ENCODE results near the gene BEST1.
A peak's percentile ranks its signal among the peaks of the same experiment; 100 is the strongest.

Gene BEST1

DNA sequence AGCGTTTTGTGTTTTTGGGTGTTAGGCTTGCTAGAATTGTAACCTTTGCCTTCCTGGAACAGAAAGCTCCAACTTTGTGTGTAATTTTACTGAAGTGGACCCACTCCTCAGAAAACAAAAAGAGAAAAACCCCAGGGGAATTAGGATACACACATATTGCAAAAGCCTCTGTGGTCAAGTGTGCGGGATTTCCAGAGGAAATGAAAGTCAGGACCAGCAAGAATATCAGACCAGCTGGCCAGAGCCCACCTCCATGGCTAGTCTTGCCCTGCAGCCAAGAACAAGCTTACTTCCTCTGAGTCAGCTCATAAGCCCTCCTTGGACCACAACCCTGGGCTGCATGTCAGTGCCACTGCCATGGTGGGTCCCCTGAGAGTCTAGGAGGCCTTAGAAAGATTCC is 54.3 kb downstream of the BEST1 start:
- no peak overlapping the region for H3K4me3 ChIP-seq (ENCODE audit: low read depth, low read length)
- peak; percentile 91 for DNase-seq (ENCODE audit: low read depth)
- TF ChIP-seq, protein P1, sequence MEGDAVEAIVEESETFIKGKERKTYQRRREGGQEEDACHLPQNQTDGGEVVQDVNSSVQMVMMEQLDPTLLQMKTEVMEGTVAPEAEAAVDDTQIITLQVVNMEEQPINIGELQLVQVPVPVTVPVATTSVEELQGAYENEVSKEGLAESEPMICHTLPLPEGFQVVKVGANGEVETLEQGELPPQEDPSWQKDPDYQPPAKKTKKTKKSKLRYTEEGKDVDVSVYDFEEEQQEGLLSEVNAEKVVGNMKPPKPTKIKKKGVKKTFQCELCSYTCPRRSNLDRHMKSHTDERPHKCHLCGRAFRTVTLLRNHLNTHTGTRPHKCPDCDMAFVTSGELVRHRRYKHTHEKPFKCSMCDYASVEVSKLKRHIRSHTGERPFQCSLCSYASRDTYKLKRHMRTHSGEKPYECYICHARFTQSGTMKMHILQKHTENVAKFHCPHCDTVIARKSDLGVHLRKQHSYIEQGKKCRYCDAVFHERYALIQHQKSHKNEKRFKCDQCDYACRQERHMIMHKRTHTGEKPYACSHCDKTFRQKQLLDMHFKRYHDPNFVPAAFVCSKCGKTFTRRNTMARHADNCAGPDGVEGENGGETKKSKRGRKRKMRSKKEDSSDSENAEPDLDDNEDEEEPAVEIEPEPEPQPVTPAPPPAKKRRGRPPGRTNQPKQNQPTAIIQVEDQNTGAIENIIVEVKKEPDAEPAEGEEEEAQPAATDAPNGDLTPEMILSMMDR (IDR thresholded peaks at IDR 0.05; ENCODE audit: insufficient read depth, low read depth, low read length, missing control alignments), result no peak

GRCh38 chr11:62008193-62008592 is 58.0 kb downstream of the BEST1 start:
- TF ChIP-seq, protein P1 (IDR thresholded peaks at IDR 0.05; ENCODE audit: insufficient read depth, low read depth, low read length, missing control alignments), result no peak
- peak; percentile 46 for DNase-seq (ENCODE audit: low read depth)
- no peak overlapping the region for H3K4me3 ChIP-seq (ENCODE audit: low read depth, low read length)

DNA sequence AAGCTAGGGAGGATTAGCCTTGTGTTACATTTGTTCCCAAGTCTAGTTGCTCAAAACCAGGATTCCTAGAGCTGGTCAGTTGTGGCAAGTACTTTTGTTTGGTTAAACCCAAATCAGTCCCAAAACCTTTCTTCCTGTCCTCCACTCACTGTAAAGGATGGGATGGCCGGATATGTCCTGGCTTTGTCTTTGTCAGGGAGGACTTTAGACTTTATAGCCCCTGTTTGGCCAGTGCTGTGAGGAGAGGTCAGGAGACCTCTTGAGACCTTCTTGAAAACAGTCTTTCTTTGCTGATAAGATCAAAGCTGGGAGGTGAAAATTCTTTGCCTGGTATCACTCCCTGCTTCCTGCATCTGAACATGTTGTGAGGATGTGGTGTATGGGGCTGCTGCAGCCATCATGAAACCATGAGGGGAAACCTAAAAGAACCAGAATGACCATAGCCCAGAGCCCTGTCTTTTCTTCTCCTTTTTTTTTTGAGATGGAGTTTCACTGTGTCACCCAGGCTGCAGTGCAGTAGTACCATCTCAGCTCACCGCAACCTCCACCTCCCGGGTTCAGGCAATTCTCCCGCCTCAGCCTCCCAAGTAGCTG is 60.9 kb downstream of the BEST1 start:
- DNase-seq (ENCODE audit: low read depth), result peak; percentile 37
- no peak overlapping the region for H3K4me3 ChIP-seq (ENCODE audit: low read depth, low read length)
- TF ChIP-seq, protein P1 (IDR thresholded peaks at IDR 0.05; ENCODE audit: insufficient read depth, low read depth, low read length, missing control alignments), result no peak

GRCh38 chr11:62011881-62012280 is 61.7 kb downstream of the BEST1 start:
- H3K4me3 ChIP-seq (ENCODE audit: low read depth, low read length), result no peak overlapping the region
- TF ChIP-seq, protein P1 (IDR thresholded peaks at IDR 0.05; ENCODE audit: insufficient read depth, low read depth, low read length, missing control alignments), result no peak

GRCh38 chr11:62012451-62012831 is 62.3 kb downstream of the BEST1 start:
- no peak for DNase-seq (ENCODE audit: low read depth)
- TF ChIP-seq, protein P1 (IDR thresholded peaks at IDR 0.05; ENCODE audit: insufficient read depth, low read depth, low read length, missing control alignments), result no peak
- no peak overlapping the region for H3K4me3 ChIP-seq (ENCODE audit: low read depth, low read length)

More at GRCh38 chr11:62011881-62012280, 61.7 kb downstream of the BEST1 start:
- DNase-seq (ENCODE audit: low read depth), result no peak

DNA sequence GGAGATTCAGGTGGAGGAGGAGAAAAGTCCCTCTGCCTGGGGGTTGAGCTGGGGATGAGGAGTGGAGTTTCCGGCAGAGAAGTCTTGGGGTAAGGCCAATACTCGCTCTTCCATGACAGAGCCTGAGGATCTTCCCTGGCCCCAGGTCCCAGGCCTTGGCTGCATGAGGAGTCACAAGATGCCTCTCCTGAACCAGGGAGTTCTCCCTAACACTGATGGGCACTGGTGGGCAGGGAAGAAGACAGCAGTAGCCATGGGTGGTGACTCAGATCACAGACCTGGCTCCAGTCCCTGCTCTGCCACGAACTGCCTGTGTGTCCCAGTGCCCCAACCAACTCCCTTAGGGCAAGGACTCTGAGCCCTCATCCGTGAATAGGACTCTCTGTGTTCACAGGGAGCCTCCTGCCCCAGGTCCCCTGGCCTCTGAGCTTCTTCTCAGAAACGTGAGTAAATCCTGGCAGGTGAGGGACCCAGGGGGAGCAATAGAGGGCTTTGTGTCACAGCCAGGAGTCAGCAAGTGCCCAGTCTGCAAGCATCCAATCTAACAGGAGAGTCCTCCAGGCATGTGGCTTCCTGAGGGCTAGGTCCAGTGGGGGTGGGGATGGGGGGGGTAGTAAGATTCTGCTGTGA is 62.8 kb downstream of the BEST1 start:
- TF ChIP-seq, protein P1 (IDR thresholded peaks at IDR 0.05; ENCODE audit: insufficient read depth, low read depth, low read length, missing control alignments), result no peak
- H3K4me3 ChIP-seq (ENCODE audit: low read depth, low read length), result no peak overlapping the region

More for the DNA sequence above, 62.8 kb downstream of the BEST1 start:
- DNase-seq (ENCODE audit: low read depth), result no peak

Measured in GM12865 (cell line).